ENCODE data around the gene SYPL1. TPM values are rescaled to one million over a fixed set of nuclear protein-coding genes. Genes with fewer than 3 reads are reported as not detected.

The SYPL1 gene
- total and polyA plus RNA-seq, 2 donors (not counting 3 experiments of a cell fraction or from before 2014, with no cell fraction given) = 59.8 to 67.1 TPM

- H3K36me3 ChIP-seq (ENCODE audit: control insufficient read depth in 2 of 2, extremely low read depth in 1 of 2, insufficient read depth in 2 of 2, low read length in 2 of 2) = no peaks in the 10 kb centered on the region
- CTCF ChIA-PET = interaction anchor here (2.6 to 7.0 kb wide), 4 partner anchors 9 to 94 kb away, joined by 14 to 209 read pairs (median 22); partner anchors contain the start of gene SYPL1
- no peak for FAIRE-seq
- DNase-seq (ENCODE audit: low read depth, low spot score) = no peak
- no peaks in the 10 kb centered on the region for H4K20me1 ChIP-seq (replicated peaks; ENCODE audit: control insufficient read depth, extremely low read depth, insufficient read depth, low read length)
- H3K4me1 ChIP-seq (ENCODE audit: control insufficient read depth, extremely low read depth, insufficient read depth, low read length) = peaks cover 4% of the 10 kb centered on the region
- peaks cover 30 to 33% of the 10 kb centered on the region in 2 experiments for H3K27me3 ChIP-seq (ENCODE audit: control insufficient read depth in 2 of 2, insufficient read depth in 2 of 2, low read length in 2 of 2)
- no peaks in the 10 kb centered on the region for H3K79me2 ChIP-seq (ENCODE audit: control insufficient read depth, insufficient read depth, low read length)
- H3K9me1 ChIP-seq (replicated peaks; ENCODE audit: control insufficient read depth, extremely low read depth, insufficient read depth, low read length) = no peaks in the 10 kb centered on the region
- H3K4me2 ChIP-seq (ENCODE audit: insufficient read depth, low read length) = no peak overlapping the region
- no TSS peak for BruUV-seq (replicated peaks)
- H3K9me3 ChIP-seq (replicated peaks; ENCODE audit: control insufficient read depth, insufficient read depth, low read length) = no peaks in the 10 kb centered on the region
- no peak overlapping the region for H3K4me3 ChIP-seq (replicated peaks in 1 of 3; ENCODE audit: insufficient read depth in 1 of 3, low read depth in 1 of 3, low read length in 3 of 3)
- POLR2A ChIA-PET = no interaction called here
- no peak overlapping the region for H2AFZ ChIP-seq (ENCODE audit: low read depth, low read length)
- TF ChIP-seq JUN (IDR thresholded peaks at IDR 0.05; ENCODE audit: borderline replicate concordance, insufficient read depth, insufficient read length, low read depth) = no peak
- no peak for TF ChIP-seq EZH2 (IDR thresholded peaks at IDR 0.05; ENCODE audit: borderline replicate concordance, low read depth, low read length, severe bottlenecking)
- no peak for TF ChIP-seq POLR2AphosphoS5 (IDR thresholded peaks at IDR 0.05; ENCODE audit: insufficient read depth, low read depth, low read length)
- TF ChIP-seq POLR2A (IDR thresholded peaks at IDR 0.05; ENCODE audit: low read depth, low read length) = no peak
- TF ChIP-seq MAX (IDR thresholded peaks at IDR 0.05; ENCODE audit: insufficient read depth, insufficient read length) = no peak
- TF ChIP-seq FOS (IDR thresholded peaks at IDR 0.05; ENCODE audit: borderline replicate concordance, insufficient read depth, low read length) = no peak
- TF ChIP-seq MYC (IDR thresholded peaks at IDR 0.05; ENCODE audit: low read depth, low read length) = no peak
- no peak for TF ChIP-seq CTCF (IDR thresholded peaks at IDR 0.05; ENCODE audit: extremely low read depth in 1 of 2, insufficient read depth in 1 of 2, low read depth in 1 of 2, low read length in 2 of 2)
- TF ChIP-seq GATA2 (IDR thresholded peaks at IDR 0.05; ENCODE audit: insufficient read depth, insufficient read length, low read depth, low read length) = no peak
- H3K9ac ChIP-seq (replicated peaks; ENCODE audit: extremely low read depth, insufficient read depth, low read length) = no peak overlapping the region
- no peak overlapping the region for H3K27ac ChIP-seq (ENCODE audit: insufficient read depth, low read depth, low read length)
- intact Hi-C loops (cut with micrococcal nuclease) (loop anchor here (5.0 to 10.0 kb wide), 2 partner anchors 387 to 500 kb away; no protein-coding TSS in a partner anchor), dilution Hi-C loops (cut with MboI; ENCODE audit: extremely low pct_ligation_motif_present, low sequenced_read_pairs) (loop anchor here (25.0 kb wide), 1 partner anchor 90 kb away; no protein-coding TSS in a partner anchor)
These were observed 40.2 kb upstream of the SYPL1 start for GRCh38 chr7:106152313-106152665.

Measured in endothelial cell of umbilical vein (primary cell).